ENCODE measurements around the gene CRHR2. TPM values are rescaled to one million over a fixed set of nuclear protein-coding genes. Genes with fewer than 3 reads are reported as not detected.
A peak's percentile ranks its signal among the peaks of the same experiment; 100 is the strongest.

The CRHR2 gene
- total RNA-seq = not detected

DNA sequence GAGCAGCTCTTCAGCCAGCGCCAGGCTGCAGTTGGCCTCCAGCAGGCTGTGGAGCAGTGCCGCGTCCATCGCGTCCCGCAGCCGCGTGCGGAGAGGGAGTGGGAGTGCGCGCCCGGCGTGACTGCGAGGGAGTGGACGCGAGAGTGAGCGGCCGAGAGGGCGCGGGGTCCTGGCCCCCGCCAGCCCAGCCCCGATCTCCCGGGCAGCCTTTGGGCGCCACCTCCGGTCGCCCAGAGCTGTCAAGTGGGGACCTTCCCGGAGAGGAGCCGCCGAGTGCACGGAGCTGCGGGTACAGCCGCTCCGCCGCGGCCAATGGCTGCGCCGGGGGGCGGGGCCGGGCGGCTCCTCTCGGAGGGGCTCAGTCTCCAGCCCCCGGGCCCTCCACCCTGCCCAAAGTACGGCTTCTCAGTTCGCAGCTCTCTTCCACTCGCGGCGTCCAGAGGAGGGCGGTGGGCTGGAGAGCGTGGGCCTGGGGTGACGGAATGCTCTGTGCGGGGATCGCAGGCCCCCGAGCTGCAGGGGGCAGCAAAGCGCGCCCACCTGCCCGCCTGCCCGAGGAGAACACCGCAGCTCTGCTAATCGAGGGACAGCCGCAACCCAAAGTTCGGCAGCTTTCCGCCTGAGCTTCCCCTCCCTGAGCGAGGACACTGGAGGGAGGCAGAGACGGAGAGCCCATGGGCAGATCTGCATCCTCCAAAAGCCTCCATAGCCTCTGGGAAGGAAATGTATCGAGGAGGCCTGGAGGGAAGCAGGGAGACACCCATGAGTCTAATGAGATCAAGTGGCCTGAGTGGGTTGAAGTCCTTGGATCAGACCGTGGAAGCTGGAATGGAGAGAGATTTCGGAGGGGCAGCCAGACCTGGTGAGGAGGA, at the start of gene CRHR2:
CRHR2 (minus strand) TSS at position 245 of the 872 bp plus-strand sequence; CDS start at position 69, 176 bp downstream.
- intact Hi-C loops (cut with DNase I) = no loop called here
- Histone ChIP-seq H3K27ac (no peak within 1 kb of the TSS), H3K27me3 (no peaks in the 10 kb centered on the region), H3K36me3 (no peaks in the 10 kb centered on the region), H3K9me3 (no peaks in the 10 kb centered on the region), H3K4me1 (peaks cover 18% of the 10 kb centered on the region), H3K4me3 (peak within 1 kb of the TSS; percentile 39 to 50)
- TF ChIP-seq POLR2AphosphoS5 (IDR thresholded peaks at IDR 0.05; ENCODE audit: insufficient read depth in 1 of 2, low read depth in 1 of 2) = no peak
- TF ChIP-seq, protein P1, sequence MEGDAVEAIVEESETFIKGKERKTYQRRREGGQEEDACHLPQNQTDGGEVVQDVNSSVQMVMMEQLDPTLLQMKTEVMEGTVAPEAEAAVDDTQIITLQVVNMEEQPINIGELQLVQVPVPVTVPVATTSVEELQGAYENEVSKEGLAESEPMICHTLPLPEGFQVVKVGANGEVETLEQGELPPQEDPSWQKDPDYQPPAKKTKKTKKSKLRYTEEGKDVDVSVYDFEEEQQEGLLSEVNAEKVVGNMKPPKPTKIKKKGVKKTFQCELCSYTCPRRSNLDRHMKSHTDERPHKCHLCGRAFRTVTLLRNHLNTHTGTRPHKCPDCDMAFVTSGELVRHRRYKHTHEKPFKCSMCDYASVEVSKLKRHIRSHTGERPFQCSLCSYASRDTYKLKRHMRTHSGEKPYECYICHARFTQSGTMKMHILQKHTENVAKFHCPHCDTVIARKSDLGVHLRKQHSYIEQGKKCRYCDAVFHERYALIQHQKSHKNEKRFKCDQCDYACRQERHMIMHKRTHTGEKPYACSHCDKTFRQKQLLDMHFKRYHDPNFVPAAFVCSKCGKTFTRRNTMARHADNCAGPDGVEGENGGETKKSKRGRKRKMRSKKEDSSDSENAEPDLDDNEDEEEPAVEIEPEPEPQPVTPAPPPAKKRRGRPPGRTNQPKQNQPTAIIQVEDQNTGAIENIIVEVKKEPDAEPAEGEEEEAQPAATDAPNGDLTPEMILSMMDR (IDR thresholded peaks at IDR 0.05) = no peak
- TF ChIP-seq POLR2A (IDR thresholded peaks at IDR 0.05) = no peak
- no peak for DNase-seq (ENCODE audit: extremely low spot score in 2 of 2)

DNA sequence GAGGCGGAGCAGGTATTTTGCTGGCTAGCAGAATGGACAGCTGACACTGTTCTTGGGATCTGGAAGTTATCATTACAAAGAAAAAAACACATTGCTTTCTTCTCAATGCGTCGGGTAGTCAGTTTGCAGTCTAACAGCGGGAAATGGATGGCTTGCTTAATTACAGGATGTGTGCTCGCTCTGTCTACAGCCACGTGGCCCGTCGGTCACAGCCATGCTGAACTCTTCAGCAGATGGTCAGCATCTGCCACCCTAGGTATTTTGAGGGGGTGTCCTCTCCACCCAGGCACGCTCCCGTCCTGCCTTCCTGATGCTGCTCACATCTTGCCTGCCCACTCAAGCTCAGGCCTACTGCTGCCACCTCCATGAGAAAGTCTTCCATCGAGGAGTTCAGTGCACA, 49.3 kb upstream of the CRHR2 start:
- no peaks in the 10 kb centered on the region for H3K27me3 ChIP-seq
- no peaks in the 10 kb centered on the region for H3K36me3 ChIP-seq
- TF ChIP-seq POLR2A (IDR thresholded peaks at IDR 0.05) (no peak), POLR2AphosphoS5 (IDR thresholded peaks at IDR 0.05; ENCODE audit: insufficient read depth in 1 of 2, low read depth in 1 of 2) (no peak)
- TF ChIP-seq, protein P1 (IDR thresholded peaks at IDR 0.05) = no peak
- H3K9me3 ChIP-seq = no peaks in the 10 kb centered on the region
- no peak overlapping the region for H3K27ac ChIP-seq
- no peak overlapping the region for H3K4me3 ChIP-seq
- H3K4me1 ChIP-seq = no peaks in the 10 kb centered on the region
- intact Hi-C loops (cut with DNase I) = no loop called here
- DNase-seq (ENCODE audit: extremely low spot score in 2 of 2) = no peak

DNA sequence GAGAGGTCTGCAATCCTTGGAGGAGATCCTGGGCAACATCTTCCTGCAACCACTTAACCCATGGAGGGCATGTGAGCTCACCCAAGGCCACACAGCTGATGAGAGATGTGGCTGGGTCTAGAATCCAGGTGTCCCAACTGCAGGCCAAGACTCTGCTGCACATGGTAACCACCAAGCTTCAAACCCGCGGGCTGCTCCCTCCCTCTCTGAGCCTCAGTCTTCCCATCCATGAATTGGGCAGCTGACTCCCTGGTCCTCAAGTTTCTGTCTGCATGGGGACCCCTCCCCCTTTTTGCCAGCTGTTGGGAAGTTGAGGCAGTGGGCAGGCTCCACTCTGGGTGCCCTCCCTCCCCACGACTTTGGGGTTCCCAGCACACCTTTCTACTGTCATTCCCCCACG, 48.7 kb upstream of the CRHR2 start:
- no peak for DNase-seq (ENCODE audit: extremely low spot score in 2 of 2)
- no peak for TF ChIP-seq POLR2A (IDR thresholded peaks at IDR 0.05)
- TF ChIP-seq, protein P1 (IDR thresholded peaks at IDR 0.05) = no peak
- Histone ChIP-seq H3K27me3 (no peaks in the 10 kb centered on the region), H3K9me3 (no peaks in the 10 kb centered on the region), H3K4me1 (no peaks in the 10 kb centered on the region), H3K27ac (no peak overlapping the region), H3K36me3 (no peaks in the 10 kb centered on the region), H3K4me3 (no peak overlapping the region)
- intact Hi-C loops (cut with DNase I) = no loop called here

DNA sequence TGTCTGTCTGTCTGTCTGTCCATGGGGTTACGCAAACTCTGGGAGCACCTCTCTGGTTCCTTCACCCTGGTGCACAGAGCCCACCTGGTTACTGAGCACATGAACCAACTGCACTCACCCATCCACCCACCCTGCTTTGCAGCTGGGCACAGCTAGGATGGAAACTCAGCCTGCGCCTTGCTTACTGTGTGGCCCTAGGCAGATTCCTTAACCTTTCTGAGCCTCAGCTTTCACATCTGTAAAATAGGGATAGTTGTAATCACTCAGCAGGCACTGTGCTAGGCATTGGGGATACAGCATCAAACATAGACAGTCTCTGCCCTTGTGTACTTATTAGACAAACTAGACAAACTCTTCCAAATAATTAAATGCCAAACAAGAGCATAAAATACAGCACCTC, 47.8 kb upstream of the CRHR2 start:
- Histone ChIP-seq H3K27ac (no peak overlapping the region), H3K4me3 (no peak overlapping the region), H3K27me3 (no peaks in the 10 kb centered on the region), H3K36me3 (no peaks in the 10 kb centered on the region), H3K4me1 (no peaks in the 10 kb centered on the region), H3K9me3 (no peaks in the 10 kb centered on the region)
- intact Hi-C loops (cut with DNase I) = no loop called here
- no peak for DNase-seq (ENCODE audit: extremely low spot score in 2 of 2)
- TF ChIP-seq POLR2A (IDR thresholded peaks at IDR 0.05) = no peak

DNA sequence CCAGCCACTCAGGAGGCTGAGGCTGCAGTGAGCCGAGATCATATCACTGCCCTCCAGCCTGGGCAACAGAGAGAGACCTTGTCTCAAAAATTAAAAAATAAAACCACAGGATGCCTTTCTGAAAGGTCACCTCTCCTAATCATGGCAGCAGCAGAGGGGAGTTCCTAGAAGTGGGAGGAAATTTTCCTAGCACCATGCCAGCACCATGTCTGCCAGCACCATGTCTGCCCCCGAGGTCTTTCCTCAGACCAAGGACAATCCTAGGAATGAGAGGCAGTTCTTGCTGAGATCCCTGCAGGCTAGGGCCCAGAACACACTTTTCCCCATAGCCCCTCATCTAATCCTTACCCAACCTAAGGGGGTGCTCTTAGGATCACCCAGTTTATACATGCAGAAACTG, 47.4 kb upstream of the CRHR2 start:
- intact Hi-C loops (cut with DNase I) = loop anchor here (10.0 kb wide), 1 partner anchor 65 kb away; no protein-coding TSS in a partner anchor
- Histone ChIP-seq H3K9me3 (no peaks in the 10 kb centered on the region), H3K27me3 (no peaks in the 10 kb centered on the region), H3K4me1 (no peaks in the 10 kb centered on the region), H3K36me3 (no peaks in the 10 kb centered on the region), H3K4me3 (no peak overlapping the region), H3K27ac (no peak overlapping the region)
- DNase-seq (ENCODE audit: extremely low spot score in 2 of 2) = no peak
- TF ChIP-seq POLR2AphosphoS5 (IDR thresholded peaks at IDR 0.05; ENCODE audit: insufficient read depth in 1 of 2, low read depth in 1 of 2) (no peak), POLR2A (IDR thresholded peaks at IDR 0.05) (no peak)
- TF ChIP-seq, protein P1 (IDR thresholded peaks at IDR 0.05) = no peak

Data from vagina (tissue), 2 donors.